Activated CD4-positive, alpha-beta T cell treated with anti-CD3 and anti-CD28 coated beads for 24 hours (primary cell): ENCODE measurements around the gene NUMA1.

Source experiments
- DNase-seq, 2 donors: peaks; one replicate each; pipeline ENCODE4 v3.0.0-alpha.2; 2020; ENCODE audit warnings: low read depth in 2 of 2

The NUMA1 gene

DNA sequence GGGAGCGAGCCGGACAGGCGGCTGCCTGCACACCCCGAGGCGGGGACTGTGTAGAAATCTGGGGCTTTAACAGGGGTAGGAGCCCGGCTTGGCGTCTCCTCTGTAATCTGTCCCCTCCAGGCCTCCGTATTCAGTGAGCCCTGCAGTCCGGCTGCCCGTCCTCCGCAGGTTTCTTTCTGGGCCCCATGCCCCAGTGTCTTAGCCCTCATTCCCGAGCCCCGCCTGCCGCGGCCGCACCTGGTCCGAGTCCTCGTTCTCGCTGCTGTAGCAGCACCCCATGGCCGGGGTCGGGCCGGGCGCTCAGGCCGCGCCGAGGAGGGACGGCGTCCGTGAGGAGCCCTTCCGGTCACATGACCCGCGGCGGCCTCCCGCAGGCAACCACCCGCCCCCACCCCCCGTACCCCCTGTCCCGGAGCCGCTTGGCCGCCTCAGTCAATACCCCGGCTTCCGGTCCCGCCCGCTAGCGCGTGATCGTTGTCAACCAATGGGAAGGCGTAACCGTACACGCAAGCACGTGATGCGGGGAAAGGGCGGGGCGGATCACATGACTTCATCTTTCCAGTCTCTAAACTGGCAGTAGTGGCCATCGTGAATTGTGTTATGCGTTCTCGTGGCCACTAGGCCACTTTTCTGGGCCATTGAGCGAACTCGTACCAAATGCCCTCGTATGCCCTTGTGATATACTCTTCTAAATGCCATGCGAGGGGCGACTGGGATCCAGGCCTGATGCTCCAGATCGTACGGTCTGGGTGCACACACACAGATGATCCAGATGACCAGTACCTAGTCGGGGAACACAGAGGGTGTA, 22.8 kb upstream of the NUMA1 start, which contains the start of gene LAMTOR1:
TSS of gene LAMTOR1 (minus strand) at position 352 of the 808 bp plus-strand sequence. CDS start at position 279, 73 bp downstream.
- DNase-seq, result peak; percentile 94 to 97

DNA sequence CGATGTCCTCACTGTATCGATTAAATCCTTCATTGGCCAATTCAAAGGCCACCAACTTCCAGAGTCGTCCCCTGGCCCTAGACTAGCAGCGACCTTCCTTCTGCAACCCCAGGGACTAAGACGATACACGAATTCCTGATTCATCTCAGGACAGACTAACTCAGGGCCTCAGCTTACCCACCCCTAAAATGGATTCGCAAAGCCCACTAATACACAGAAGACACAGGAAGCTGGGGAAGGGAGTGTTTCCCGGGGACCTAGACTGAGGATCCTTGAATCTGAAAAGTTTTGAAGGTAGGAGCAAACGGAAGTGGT, 22.2 kb upstream of the NUMA1 start:
- no peak for DNase-seq

DNA sequence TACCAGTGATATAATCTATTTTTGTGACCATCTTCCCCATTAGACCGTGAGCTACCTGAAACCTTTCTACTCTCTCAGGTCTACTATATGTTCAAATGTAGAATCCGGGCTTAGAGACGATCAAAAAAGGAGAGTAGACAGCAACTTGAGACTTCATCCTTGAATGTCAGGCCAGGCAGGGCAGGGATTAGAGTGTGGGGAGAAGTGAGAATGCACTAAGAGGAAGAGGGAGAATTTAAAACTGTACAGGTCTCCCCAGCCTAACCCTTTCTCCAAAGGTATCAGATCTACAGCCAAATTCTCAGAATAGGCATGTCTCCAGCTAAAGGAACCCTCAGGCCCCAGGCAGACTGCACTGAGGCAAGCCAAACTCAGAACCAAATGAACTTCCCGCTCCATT, 21.8 kb upstream of the NUMA1 start:
- DNase-seq, result no peak

DNA sequence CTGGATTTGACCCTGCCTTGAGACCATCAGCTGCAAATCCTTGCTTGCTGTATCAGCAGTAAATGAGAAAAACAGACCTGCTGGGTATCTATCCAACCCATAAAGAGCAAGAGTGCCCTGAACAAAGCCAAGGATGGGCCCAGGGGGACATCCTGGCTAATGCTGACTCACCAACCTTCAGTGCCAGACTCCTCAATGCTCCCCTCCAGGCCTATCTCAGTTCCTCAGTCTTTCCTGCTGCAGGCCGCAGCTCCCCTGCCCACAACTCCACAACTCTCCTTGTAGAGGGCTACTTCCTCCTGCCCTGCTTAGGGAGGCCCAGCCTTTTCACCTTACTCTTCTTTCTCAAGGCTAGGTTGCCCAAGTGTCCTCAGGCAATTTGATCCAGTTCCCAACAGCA, 20.1 kb upstream of the NUMA1 start:
- no peak for DNase-seq

DNA sequence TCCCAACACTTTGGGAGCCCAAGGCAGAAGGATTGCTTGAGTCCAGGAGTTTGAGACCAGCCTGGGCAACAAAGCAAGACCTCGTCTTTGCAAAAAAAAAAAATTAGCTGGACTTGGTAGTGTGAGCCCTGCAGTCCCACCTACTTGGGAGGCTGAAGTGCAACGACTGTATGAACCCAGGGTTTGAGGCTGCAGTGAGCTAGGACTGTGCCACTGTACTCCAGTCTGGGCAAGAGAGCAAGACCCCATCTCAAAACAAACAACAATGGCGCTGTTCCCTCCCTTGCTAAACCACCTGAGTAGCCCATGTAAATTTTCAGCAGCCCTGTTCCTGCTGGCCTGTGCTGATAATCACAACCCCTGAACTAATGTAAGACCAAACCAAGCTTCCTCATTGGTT, 19.7 kb upstream of the NUMA1 start:
- DNase-seq, result no peak

DNA sequence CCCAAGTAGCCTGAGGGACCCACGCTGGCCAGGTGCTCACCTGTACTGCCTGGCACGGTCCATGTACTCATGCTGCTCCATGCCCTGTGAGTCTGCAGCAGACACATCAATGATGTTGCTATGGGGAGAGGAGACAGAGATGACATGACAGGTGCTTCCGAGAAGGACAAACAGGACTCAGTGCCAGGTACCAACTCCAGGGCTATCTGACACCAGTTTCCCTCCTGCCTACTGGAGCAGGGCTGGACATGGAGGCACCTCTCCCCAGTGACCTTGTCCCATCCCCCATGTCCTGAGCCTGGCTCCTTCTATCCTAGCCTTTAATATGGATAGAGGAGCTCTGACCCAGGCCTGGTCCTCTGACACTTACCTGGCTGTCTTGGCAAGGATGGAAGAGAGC, 18.4 kb upstream of the NUMA1 start:
- no peak for DNase-seq

DNA sequence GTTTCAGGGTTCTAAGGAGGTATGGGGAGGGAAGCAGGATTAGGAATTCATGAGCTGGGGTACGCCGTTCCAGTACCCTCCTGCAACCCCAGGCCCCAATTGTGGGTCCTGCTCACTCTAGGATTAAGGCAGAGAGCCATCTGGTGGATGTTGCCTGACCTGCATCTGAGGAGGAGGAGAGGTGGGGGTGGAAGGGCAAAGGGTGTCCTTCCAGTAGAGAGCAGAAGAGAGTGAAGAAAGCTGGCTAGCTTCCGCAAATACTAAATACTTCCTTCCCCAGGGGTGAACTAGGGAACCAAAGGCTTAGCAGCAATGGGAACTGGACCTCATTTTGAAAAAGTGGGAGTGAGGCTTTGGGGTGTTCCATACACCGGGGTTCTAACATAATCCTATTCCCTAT, 10.9 kb upstream of the NUMA1 start:
- DNase-seq, result peak; percentile 43 to 55

DNA sequence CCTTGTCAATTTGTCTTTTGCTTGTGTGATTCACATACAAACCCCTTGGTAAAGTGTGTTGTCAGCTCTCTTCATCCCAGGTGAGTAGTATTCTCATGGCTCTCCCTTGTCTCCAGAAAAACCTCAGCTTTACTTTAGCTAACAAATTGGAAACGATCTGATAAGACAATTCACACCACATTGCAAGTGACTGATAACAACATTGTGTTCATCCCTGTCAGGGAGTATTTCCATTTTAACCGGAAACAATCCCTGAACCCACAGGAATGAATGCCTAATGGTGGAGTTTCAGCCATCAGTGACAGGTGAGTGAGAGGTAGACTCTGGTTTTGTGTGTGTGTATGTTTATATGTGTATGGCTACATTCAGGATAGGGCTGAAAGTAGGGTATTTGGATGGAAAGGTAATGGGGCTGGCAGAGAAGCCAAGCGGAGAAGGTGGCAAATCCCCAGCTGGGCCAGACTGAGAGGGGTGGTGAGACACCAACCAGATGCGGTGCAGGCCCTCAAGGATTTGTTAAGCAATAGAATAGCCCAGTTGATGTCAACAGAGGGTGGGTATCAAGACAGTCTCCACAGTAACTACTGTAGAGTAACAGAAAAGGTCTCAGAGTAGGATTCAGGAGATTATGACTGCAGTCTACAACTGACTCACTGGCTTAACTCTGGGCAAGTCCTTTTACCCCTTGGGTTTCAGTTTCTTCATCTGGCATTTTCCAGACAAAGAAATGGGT, 7.9 kb upstream of the NUMA1 start:
- DNase-seq, result no peak

DNA sequence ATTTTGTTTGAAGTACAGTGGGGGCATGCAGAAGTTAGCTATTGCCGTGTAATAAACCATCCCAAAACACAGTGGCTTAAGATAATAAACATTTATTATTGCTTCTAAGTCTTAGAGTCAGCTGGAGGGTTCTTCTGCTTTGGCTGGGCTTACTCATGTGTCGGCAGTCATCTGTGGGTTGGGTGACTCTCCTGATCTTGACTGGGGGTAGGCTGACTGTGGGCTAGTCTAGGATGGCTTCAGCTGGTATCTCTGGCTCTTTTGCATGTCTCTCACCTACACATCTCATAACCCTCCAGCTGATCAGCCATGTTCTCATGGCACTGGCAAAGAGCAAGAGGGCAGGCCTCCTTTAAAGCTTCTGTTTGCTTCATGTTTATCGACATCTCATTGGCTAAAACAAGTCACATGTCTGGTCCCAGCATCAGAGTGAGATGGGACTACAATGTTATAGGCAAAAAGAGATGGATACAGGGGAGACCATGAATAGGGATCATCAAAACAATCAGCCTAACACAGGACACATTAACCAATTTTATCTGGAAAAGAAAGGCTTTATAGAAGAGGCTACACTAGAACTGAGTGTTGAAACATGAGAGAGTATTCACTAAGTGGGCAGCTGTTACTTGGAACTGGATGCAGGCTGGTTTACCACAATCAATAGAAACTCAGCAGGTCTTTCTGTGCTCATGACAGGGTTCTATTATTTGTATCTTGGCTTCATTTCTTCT, 5.4 kb upstream of the NUMA1 start:
- DNase-seq, result no peak

DNA sequence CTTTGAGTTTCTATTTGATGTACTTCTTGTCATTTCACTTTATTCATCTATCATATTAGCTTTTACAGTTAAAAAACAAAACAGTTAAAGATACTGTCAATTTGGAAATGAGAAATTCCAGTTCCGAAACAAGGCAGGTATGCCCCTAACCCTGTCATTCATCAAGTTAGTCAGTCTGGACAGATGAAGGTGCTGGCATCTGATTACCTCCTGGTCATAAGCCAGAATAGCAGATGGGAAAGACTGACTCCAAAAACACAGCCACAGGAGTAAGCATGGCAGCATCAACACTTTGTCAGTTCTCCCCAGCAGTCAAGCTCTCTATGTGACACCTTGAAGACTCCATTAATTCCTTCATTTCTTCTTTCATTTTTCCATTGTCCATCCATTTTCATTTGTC, 4.6 kb upstream of the NUMA1 start:
- no peak for DNase-seq

DNA sequence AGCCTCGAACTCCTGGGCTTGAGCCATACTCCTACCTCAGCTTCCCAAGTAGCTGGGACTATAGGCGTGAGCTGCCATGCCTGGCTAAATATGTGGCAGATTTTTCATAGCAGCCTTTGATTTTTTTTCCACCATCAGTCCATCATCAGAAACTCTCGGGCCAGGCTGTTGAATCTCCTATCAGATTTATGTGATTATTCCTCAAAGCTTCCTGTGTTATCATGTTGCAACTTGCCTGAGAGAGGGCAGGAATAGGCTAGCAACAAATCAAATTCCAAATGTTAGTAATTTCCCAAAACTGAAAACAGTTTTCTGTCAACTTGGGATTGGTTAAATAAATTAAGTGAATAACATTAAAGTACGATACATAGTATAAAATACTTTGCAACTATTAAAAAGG, 3.7 kb upstream of the NUMA1 start:
- no peak for DNase-seq

DNA sequence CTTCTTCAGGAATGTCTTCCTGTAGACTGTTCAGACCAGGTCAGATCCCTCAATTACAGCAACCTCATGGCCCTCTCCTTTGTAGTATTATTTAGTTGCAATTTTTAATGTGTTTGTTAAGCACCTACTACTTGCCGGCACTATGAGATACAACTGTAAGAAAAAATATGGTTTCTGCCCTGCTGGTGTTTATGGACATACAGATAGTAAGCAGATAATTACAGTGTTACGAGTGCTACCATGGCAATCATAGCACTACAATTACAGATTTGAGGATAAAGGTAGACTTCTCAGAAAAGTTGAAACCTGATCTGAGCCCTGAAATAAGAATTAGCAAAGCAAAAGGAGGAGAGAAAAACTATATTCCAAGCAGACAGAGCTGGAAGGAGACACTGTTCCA, 3.1 kb upstream of the NUMA1 start:
- no peak for DNase-seq

DNA sequence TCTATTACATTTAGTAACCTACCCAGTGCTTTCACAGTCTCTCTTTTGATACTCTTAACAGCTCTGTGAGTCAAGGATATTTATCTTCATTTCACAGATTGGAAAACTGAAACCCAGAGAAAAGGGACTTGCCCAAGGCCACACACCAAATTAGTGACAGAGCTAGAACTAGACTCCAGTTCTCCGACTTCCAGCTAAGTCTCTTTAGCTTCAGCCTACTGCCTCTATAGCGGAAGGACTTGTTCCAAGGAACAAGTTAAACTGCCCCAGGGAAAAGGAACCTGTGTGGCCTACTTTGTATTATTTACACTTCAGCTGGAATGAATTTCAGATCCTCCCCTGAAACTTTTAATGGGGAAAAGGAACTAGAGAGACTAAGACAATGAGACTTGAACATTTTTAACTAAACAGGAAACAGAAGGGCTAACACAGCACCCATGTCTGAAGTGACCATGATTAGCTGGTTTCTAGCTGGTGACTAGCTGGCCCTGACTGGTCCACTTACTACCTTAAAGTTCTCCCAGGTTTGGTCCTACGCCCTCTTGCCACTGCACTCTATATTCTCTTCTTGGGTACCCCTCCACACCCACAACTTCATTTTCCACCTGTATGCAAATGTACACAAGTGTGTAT, 1.6 kb upstream of the NUMA1 start:
- DNase-seq, result no peak

DNA sequence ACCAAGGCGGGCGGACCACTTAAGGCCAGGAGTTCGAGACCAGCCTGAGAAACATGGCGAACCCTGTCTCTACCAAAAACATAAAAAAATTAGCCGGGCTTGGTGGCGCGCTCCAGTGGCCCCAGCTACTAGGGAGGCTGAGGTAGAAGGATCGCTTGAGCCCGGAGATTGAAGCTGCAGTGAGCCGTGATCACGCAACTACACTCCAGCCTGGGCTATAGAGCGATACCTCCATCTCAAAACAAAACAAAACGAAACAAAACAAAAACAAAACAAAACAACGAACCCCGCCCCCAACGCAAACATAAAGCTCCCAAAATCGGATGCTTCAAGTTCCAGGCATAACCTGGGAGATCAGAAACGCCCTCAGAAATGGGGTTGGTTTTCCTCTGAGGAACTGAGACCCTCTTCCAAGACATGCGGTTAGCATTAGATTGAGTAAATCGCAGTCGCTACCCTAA, 872 bp upstream of the NUMA1 start:
- DNase-seq, result no peak

DNA sequence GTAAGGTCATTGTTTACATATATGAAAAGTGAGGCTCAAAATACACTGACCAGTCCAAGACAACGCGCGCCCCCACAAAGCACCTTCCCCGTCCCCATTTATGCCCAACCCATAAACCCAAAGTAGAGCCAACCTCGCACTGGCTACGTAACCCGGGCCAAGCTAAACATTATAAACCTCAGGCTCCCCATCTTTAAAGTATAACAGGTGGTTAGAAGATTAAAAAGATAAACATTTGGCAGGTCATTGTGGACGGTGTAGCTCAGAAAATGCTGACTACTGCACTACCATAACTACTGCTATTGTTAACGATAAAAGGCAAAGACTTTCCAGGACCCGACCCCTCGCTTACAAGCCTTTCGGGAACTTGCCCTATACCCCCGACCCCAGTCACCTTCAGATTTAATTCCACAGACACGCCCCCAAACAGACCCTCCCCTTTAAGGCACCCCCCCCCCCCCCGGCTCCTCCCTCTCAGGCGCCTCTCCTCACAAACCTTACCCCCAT, 470 bp downstream of the NUMA1 start:
- DNase-seq, result no peak

DNA sequence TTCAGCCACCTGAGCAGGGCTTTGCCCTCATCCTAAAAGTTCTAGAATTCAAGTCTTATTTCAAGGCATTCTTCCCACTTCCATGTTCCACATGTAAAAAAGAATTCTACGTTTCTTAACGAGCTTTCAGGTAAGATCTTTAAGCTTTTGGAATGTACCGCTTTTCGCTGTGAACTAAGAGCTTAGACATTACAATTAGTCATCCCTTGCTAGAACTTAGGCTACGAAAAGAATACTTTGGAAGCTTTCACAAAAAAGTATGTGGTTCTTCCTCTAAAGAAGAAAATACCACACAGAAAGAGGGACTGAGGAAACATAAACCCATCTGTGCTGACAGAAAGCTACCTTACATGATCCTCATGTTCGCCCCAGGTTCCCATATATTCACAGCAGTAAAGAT, 1.9 kb downstream of the NUMA1 start:
- DNase-seq, result no peak

DNA sequence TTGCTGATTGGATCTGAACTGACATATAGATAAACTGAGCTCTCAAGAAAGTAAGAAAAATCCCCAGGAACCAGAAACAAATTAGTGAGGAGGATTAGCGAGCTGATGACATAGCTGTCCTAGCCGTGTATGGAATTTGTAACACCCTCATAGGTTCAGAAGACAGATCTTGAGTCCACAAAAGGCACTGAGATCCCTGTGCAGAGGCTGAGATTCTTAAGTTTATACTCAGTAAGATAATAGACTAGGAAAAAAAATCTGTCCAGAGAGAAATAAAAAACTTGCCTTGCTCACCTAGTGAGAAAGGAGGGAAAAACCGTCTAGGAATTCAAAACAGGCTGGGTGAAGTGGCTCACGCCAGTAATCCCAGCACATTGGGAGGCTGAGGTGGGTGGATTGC, 4.6 kb downstream of the NUMA1 start:
- no peak for DNase-seq

DNA sequence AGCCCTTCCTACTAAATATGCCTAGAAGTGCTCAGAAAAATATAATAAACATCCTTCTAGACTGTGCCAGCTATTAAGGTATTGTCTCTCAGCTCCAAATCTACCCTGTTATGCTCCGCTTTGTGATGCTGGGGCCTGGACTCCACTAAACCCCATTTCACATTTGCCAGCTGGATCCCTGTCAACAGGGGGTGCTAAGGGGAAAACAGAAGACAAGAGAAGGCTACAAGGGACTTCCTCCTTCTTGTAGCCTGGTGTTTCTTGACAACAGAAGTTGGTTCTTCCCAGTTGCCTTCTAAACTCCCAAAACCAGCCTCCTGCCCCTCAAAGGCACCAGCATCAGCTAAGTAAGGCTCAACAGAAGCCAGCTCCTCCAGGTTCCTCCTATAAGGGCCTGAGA, 5.2 kb downstream of the NUMA1 start:
- no peak for DNase-seq

DNA sequence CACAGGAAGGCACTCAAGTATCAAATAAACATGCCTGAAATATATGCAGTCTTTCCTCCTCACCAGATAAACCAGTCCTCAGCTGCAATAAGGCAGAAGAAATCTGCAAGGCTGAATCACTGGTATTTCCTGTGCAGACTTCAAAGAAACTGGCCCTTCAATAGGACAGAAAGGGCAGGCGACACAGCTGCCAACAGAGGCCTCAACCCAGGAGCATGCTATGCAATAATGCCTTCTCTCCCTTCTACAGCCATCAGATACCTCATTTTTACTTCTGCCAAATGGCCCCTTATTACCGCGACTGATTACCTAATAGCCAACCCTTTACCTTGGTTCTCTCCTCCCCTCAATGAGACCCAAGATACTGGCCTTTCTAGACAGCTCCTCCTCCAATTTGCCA, 8.0 kb downstream of the NUMA1 start:
- DNase-seq, result no peak

DNA sequence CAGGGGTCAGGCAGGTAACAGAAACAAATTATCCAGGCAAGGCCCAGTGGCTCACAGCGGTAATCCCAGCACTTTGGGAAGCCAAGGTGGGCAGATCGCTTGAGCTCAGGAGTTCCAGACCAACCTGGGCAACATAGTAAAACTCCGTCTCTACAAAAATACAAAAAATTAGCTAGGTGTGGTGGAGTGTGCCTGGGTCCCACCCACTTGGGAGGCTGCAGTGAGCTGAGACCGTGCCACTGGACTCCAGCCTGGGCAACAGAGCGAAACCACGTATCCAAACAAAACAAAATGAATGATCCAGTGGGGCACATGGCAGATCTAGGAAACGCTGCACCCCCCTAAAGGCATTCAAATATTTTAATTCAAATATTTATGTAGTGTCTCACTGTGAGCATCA, 9.9 kb downstream of the NUMA1 start:
- DNase-seq, result no peak

DNA sequence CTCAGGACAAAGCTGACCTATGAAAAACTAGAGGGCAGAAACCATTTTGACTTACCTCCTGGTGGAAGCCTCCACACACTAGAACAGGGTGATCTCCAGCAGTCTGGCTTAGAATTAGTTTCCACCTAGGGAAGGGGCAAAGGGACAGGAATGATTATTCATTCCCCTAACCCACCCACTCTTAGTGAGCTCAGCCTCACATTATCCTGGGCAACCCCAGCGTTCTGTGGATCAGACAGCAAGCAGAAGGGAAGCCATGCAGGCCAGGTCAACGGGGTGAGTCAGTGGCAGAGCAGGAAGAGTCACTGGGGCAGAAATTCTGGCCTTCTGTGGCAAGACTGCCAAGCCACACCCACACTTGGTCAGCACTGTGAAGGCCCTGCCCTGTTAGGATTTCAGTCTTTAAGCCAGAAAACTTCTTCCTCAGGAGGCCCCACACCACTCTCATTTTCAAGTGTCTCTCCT, 10.5 kb downstream of the NUMA1 start:
- no peak for DNase-seq

DNA sequence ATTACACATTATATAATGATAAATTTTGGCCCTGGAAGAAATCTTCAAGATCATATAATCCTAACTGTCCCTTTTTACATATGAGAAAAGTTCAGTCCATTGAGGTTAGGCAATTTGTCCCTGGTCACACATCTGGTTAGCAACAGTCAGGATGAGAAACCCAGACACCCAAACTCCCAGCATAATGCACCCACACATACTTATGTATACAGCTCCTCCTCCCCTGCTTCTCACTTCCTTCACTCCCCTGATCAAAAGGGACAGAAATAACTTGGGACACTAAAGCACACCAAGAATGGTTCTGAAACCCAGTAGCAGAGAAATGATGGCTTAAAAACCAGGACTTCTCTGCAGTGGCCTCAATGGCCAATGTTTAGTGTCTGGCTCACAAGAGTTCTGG, 11.1 kb downstream of the NUMA1 start:
- no peak for DNase-seq
